ENCODE measurements around the gene CPA5.

CPA5 gene

GRCh38 chr7:130332259-130333053 is 12.2 kb upstream of the CPA5 start:
- DNase-seq: no peak

GRCh38 chr7:130333832-130334231 is 10.8 kb upstream of the CPA5 start:
- DNase-seq: no peak

GRCh38 chr7:130334274-130334673 is 10.3 kb upstream of the CPA5 start:
- no peak for DNase-seq

- DNase-seq: no peak
Measured at GRCh38 chr7:130337410-130337971, 7.1 kb upstream of the CPA5 start.

- DNase-seq: no peak
Measured at GRCh38 chr7:130338233-130338632, 6.4 kb upstream of the CPA5 start.

GRCh38 chr7:130341882-130342281 is 2.7 kb upstream of the CPA5 start:
- no peak for DNase-seq

GRCh38 chr7:130342701-130343380 is 1.8 kb upstream of the CPA5 start:
- no peak for DNase-seq

GRCh38 chr7:130345136-130345535 is 520 bp downstream of the CPA5 start:
- no peak for DNase-seq

GRCh38 chr7:130345725-130346124 is 1.1 kb downstream of the CPA5 start:
- DNase-seq: no peak

- DNase-seq: no peak
Measured at GRCh38 chr7:130346177-130346905, 1.7 kb downstream of the CPA5 start.

- no peak for DNase-seq
Measured at GRCh38 chr7:130346941-130347340, 2.3 kb downstream of the CPA5 start.

- no peak for DNase-seq
Measured at GRCh38 chr7:130349911-130350782, 5.5 kb downstream of the CPA5 start.

GRCh38 chr7:130350945-130351790 is 6.6 kb downstream of the CPA5 start:
- no peak for DNase-seq

GRCh38 chr7:130351791-130352090 is 7.1 kb downstream of the CPA5 start:
- DNase-seq: no peak

GRCh38 chr7:130352194-130353074 is 7.8 kb downstream of the CPA5 start:
- DNase-seq: no peak

- no peak for DNase-seq
Measured at GRCh38 chr7:130353196-130353595, 8.6 kb downstream of the CPA5 start.

GRCh38 chr7:130356121-130356875 is 11.7 kb downstream of the CPA5 start:
- no peak for DNase-seq

- no peak for DNase-seq
Measured at GRCh38 chr7:130356876-130357611, 12.4 kb downstream of the CPA5 start.

GRCh38 chr7:130358471-130358870 is 13.9 kb downstream of the CPA5 start:
- no peak for DNase-seq
